ENCODE results near the gene SMYD5. TPM values are rescaled to one million over a fixed set of nuclear protein-coding genes. Genes with fewer than 3 reads are reported as not detected.
A peak's percentile ranks its signal among the peaks of the same experiment; 100 is the strongest.

Gene SMYD5
- total RNA-seq, 1 donor from 2014 or later = 12.8 TPM

- FAIRE-seq = no peak
- peak overlapping the region; percentile 67 for H3K27ac Mint-ChIP-seq (ENCODE audit: unreplicated experiment)
These were observed 37.7 kb upstream of the SMYD5 start for GRCh38 chr2:73176205-73176880.

DNA sequence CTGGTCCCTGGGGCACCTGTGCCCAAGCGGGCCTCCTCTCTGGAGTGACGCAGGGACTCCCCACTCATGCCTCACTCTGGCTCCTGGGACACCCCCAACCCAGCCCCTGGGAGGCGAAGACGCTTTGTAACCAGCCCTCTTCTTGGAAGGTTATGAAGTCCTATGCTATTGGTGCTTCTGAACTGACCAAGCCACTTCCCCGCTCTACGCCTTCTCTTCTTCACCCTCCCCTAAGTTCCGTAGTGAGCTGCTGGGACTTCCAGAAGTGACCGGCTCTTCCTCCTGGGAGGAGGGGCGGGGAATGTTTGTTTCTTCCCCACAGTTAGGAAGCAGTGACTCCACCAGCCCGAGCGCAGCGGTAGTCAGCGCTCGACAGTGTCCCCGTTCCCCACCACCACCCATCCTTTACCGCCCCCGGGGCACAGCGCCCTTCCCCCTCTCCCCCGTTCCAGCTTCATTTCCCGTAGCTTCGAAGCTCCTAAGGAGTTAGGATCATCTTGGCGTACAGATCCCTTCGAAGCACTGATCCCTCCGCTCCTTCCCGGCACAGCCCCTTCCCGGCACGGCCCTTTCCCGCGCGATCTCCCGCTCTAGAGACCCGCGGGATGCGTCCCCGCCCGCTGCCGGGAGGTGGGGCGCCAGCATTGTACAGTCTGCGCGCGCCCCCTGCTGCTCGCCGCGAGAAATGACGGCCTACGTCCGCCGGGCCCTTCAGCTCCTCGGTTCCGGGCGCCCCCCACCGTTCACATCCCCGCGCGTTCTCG, 37.0 kb upstream of the SMYD5 start:
- Mint-ChIP-seq H3K36me3 (ENCODE audit: low read depth, unreplicated experiment) (peaks cover 2% of the 10 kb centered on the region), H3K9me3 (ENCODE audit: unreplicated experiment) (peaks cover 2% of the 10 kb centered on the region), H3K27me3 (ENCODE audit: low read depth, unreplicated experiment) (peaks cover 66% of the 10 kb centered on the region), H3K4me1 (ENCODE audit: low read depth, unreplicated experiment) (peaks cover 10% of the 10 kb centered on the region), H3K4me3 (ENCODE audit: unreplicated experiment) (peak overlapping the region; percentile 88), H3K27ac (ENCODE audit: unreplicated experiment) (peak overlapping the region; percentile 69)
- no peaks in the 10 kb centered on the region for H3K36me3 ChIP-seq (ENCODE audit: insufficient read depth, low read length)
- H3K9me3 ChIP-seq (ENCODE audit: insufficient read depth, low read depth, low read length) = no peaks in the 10 kb centered on the region
- H3K27ac ChIP-seq (ENCODE audit: low read depth, low read length) = no peak overlapping the region
- DNase-seq (ENCODE audit: low read depth) (peak; percentile 47), FAIRE-seq (no peak)
- H3K9ac ChIP-seq (ENCODE audit: low read length) = peak overlapping the region; percentile 66
- H2AFZ ChIP-seq (ENCODE audit: low read depth, low read length) = peak overlapping the region; percentile 97
- peak overlapping the region; percentile 98 for H3K4me2 ChIP-seq (ENCODE audit: low read length)
- TF ChIP-seq EZH2 (IDR thresholded peaks at IDR 0.05; ENCODE audit: insufficient read depth, low read length) (no peak), CTCF (IDR thresholded peaks at IDR 0.05; ENCODE audit: insufficient read depth, low read depth, low read length) (peak; percentile 52)
- H3K27me3 ChIP-seq (ENCODE audit: insufficient read depth, low read length) = peaks cover 43% of the 10 kb centered on the region
- no peaks in the 10 kb centered on the region for H3K79me2 ChIP-seq (ENCODE audit: insufficient read depth, low read length)
- H3K4me1 ChIP-seq (ENCODE audit: insufficient read depth, low read length) = peaks cover 15% of the 10 kb centered on the region
- peaks cover 5% of the 10 kb centered on the region for H4K20me1 ChIP-seq (ENCODE audit: insufficient read depth, low read length)
- peak overlapping the region; percentile 66 for H3K4me3 ChIP-seq (ENCODE audit: insufficient read depth, low read depth, low read length)

More at GRCh38 chr2:73176205-73176880, 37.7 kb upstream of the SMYD5 start:
- Histone ChIP-seq H3K79me2 (ENCODE audit: insufficient read depth, low read length) (no peaks in the 10 kb centered on the region), H4K20me1 (ENCODE audit: insufficient read depth, low read length) (peaks cover 5% of the 10 kb centered on the region), H3K36me3 (ENCODE audit: insufficient read depth, low read length) (no peaks in the 10 kb centered on the region), H3K4me2 (ENCODE audit: low read length) (peak overlapping the region; percentile 98), H3K9me3 (ENCODE audit: insufficient read depth, low read depth, low read length) (no peaks in the 10 kb centered on the region), H3K4me1 (ENCODE audit: insufficient read depth, low read length) (peaks cover 15% of the 10 kb centered on the region), H2AFZ (ENCODE audit: low read depth, low read length) (peak overlapping the region; percentile 97), H3K27ac (ENCODE audit: low read depth, low read length) (no peak overlapping the region), H3K27me3 (ENCODE audit: insufficient read depth, low read length) (peaks cover 43% of the 10 kb centered on the region), H3K4me3 (ENCODE audit: insufficient read depth, low read depth, low read length) (peak overlapping the region; percentile 66), H3K9ac (ENCODE audit: low read length) (peak overlapping the region; percentile 22)
- peaks cover 2% of the 10 kb centered on the region for H3K9me3 Mint-ChIP-seq (ENCODE audit: unreplicated experiment)
- no peak for TF ChIP-seq CTCF (IDR thresholded peaks at IDR 0.05; ENCODE audit: insufficient read depth, low read depth, low read length)
- peaks cover 68% of the 10 kb centered on the region for H3K27me3 Mint-ChIP-seq (ENCODE audit: low read depth, unreplicated experiment)
- H3K36me3 Mint-ChIP-seq (ENCODE audit: low read depth, unreplicated experiment) = peaks cover 2% of the 10 kb centered on the region
- H3K4me3 Mint-ChIP-seq (ENCODE audit: unreplicated experiment) = peak overlapping the region; percentile 88
- no peak for DNase-seq (ENCODE audit: low read depth)
- H3K4me1 Mint-ChIP-seq (ENCODE audit: low read depth, unreplicated experiment) = peaks cover 10% of the 10 kb centered on the region

All from astrocyte (in vitro differentiated cells and primary cell).